Measurements from ENCODE around the gene GBP1. TPM values are rescaled to one million over a fixed set of nuclear protein-coding genes. Genes with fewer than 3 reads are reported as not detected.
"Not testable (repeated sequence)": the region's sequence is repeated elsewhere in the genome, so short reads cannot be mapped to it uniquely, and the experiment has no call there.

GBP1 gene
- total and polyA plus RNA-seq, 2 of the 8 experiments (the other 6 are each of a cell fraction or from before 2014, with no cell fraction given) = not detected

DNA sequence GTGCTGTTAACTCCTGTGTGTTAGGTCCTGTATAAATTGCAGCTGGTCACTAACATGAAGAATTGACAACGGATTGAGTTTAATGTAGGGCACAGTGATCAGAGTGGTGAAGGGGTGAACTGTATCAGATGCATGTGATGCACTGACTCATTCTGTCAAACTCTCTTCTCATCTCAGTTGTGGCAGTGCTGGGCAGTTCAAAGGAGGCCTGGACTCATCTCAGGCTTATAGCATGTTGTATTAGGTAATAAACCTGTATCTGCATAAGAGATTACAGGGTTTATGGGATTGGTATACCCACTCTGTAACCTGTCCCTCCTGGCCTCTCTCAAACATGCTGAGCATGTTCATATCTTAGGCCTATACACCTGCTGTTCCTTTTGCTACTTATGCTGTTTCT, 29.9 kb downstream of the GBP1 start (continued):
- TF ChIP-seq, protein P1, sequence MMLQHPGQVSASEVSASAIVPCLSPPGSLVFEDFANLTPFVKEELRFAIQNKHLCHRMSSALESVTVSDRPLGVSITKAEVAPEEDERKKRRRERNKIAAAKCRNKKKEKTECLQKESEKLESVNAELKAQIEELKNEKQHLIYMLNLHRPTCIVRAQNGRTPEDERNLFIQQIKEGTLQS (IDR thresholded peaks at IDR 0.05; ENCODE audit: insufficient read depth, low read depth, low read length) = no peak

DNA sequence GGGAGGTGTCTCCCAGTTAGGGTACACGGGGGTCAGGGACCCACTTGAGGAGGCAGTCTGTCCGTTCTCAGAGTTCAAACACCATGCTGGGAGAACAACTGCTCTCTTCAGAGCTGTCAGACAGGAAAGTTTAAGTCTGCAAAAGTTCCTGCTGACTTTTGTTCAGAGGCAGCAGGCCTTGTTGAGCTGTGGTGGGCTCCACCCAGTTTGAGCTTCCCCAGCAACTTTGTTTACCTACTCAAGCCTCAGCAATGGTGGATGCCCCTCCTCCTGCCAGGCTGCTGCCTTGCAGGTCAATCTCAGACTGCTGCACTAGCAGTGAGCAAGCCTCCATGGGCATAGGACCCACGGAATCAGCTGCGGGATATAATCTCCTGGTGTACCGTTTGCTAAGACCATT, 31.0 kb downstream of the GBP1 start:
- H4K8ac ChIP-seq (ENCODE audit: extremely low read depth, insufficient read depth, low read length); H3K9ac ChIP-seq (replicated peaks in 1 of 4; ENCODE audit: extremely low read depth in 1 of 4, low read depth in 3 of 4, low read length in 3 of 4); H3K79me2 ChIP-seq (ENCODE audit: control insufficient read depth in 1 of 2, insufficient read depth in 2 of 2, low read length in 2 of 2); H3K23ac ChIP-seq (ENCODE audit: insufficient read length); DNase-seq (ENCODE audit: low read depth in 1 of 2, low spot score in 2 of 2); H4K20me1 ChIP-seq (replicated peaks in 1 of 2; ENCODE audit: control insufficient read depth in 1 of 2, insufficient read depth in 2 of 2, low read length in 2 of 2); H3K4me3 ChIP-seq (ENCODE audit: extremely low read depth in 1 of 4, insufficient read depth in 2 of 4, low read depth in 3 of 4, low read length in 4 of 4); H4K91ac ChIP-seq (replicated peaks; ENCODE audit: insufficient read length, low read length); H3K4me2 ChIP-seq (ENCODE audit: insufficient read depth in 1 of 2, low read depth in 2 of 2, low read length in 2 of 2); FAIRE-seq; H2AK5ac ChIP-seq (ENCODE audit: low read depth, low read length); H2AFZ ChIP-seq (ENCODE audit: low read length); H4K5ac ChIP-seq (ENCODE audit: insufficient read length, low read depth, low read length); H2BK120ac ChIP-seq (replicated peaks; ENCODE audit: low read depth, low read length); H3K4me1 ChIP-seq (replicated peaks in 1 of 4; ENCODE audit: control insufficient read depth in 3 of 4, insufficient read depth in 4 of 4, low read length in 3 of 4); H3K27ac ChIP-seq (ENCODE audit: low read depth, low read length); H2BK5ac ChIP-seq (ENCODE audit: low read depth, low read length); H2BK15ac ChIP-seq (ENCODE audit: low read length); H3K9me3 ChIP-seq (ENCODE audit: insufficient read depth in 2 of 2, low read depth in 1 of 2, low read length in 1 of 2); H3K23me2 ChIP-seq (ENCODE audit: low read depth, low read length); H3K79me1 ChIP-seq (ENCODE audit: low read depth, low read length); H3K27me3 ChIP-seq (replicated peaks in 1 of 4; ENCODE audit: control insufficient read depth in 3 of 4, extremely low read depth in 1 of 4, insufficient read depth in 3 of 4, low read length in 3 of 4); H2BK12ac ChIP-seq (ENCODE audit: low read depth, low read length); H3K4ac ChIP-seq (replicated peaks; ENCODE audit: insufficient read length, low read depth, low read length); H3K18ac ChIP-seq (ENCODE audit: extremely low read depth, low read length); H2BK20ac ChIP-seq (ENCODE audit: low read length); H3K14ac ChIP-seq (ENCODE audit: insufficient read length); POLR2A ChIA-PET (ENCODE audit: partially characterized antibody); H3K56ac ChIP-seq (replicated peaks; ENCODE audit: insufficient read length, low read depth, low read length); H3K36me3 ChIP-seq (ENCODE audit: control insufficient read depth in 2 of 4, insufficient read depth in 4 of 4, low read length in 3 of 4): not testable (repeated sequence)
- 99% methylated on average over 5 of the region's 5 CpGs; no CpG with 5 or more reads in 1 of the 2 experiments for WGBS, 2 experiments (ENCODE audit: extremely low coverage in 1 of 2, insufficient coverage in 1 of 2, insufficient read length in 1 of 2, insufficient replicate concordance in 2 of 2, low coverage in 1 of 2, low lambda C conversion rate in 2 of 2, missing lambda C conversion rate in 1 of 2)
- CTCF ChIA-PET (ENCODE audit: partially characterized antibody) = interaction anchor here (0.8 to 1.9 kb wide), 2 partner anchors 9 to 487 kb away, joined by 3 to 6 read pairs; no protein-coding TSS in a partner anchor
